ENCODE data around the gene TSR3.

- TF ChIP-seq TEAD4 (IDR thresholded peaks at IDR 0.05) (no peak), REST (IDR thresholded peaks at IDR 0.05; ENCODE audit: low read depth) (no peak), EP300 (IDR thresholded peaks at IDR 0.05; ENCODE audit: borderline replicate concordance) (no peak), CEBPB (IDR thresholded peaks at IDR 0.05) (no peak), MAX (IDR thresholded peaks at IDR 0.05) (no peak), TAF1 (IDR thresholded peaks at IDR 0.05; ENCODE audit: low read depth) (no peak), YY1 (IDR thresholded peaks at IDR 0.05; ENCODE audit: low read depth) (no peak), FOXM1 (IDR thresholded peaks at IDR 0.05; ENCODE audit: borderline replicate concordance, low read depth) (no peak), USF1 (IDR thresholded peaks at IDR 0.05) (no peak), RAD21 (IDR thresholded peaks at IDR 0.05; ENCODE audit: low read depth) (peak; percentile 36; the same call in 1 of the 2 replicates), EGR1 (IDR thresholded peaks at IDR 0.05) (no peak)
Measured at GRCh38 chr16:1338119-1338730, 13.5 kb downstream of the TSR3 start.

Measured in Ishikawa (cell line).